Astrocyte of the cerebellum (primary cell): ENCODE results near the gene RAB22A.

ENCODE experiments used
- DNase-seq: peaks from one replicate; pipeline ENCODE4 v3.0.0-alpha.2; 2011; ENCODE audit warnings: low read depth
- H3K4me3 ChIP-seq: 2 replicates; pipeline ENCODE4 v1.5.1; 2011; ENCODE audit warnings: mild to moderate bottlenecking, low read depth, low read length, moderate library complexity
- CTCF ChIP-seq: IDR thresholded peaks from 2 replicates; pipeline ENCODE4 v1.5.1; 2012; ENCODE audit warnings: low read length, low read depth, moderate library complexity, mild to moderate bottlenecking; ENCODE audit errors: missing control alignments
- in situ Hi-C: cut with HindIII; loops from 2 replicates; pipeline ENCODE4 v1.10.0; 2017; ENCODE audit warnings: low sequenced_read_pairs

RAB22A gene

GRCh38 chr20:58287638-58288037 is 21.9 kb upstream of the RAB22A start:
- in situ Hi-C loops = no loop called here
- TF ChIP-seq CTCF = no peak
- no peak overlapping the region for H3K4me3 ChIP-seq

DNA sequence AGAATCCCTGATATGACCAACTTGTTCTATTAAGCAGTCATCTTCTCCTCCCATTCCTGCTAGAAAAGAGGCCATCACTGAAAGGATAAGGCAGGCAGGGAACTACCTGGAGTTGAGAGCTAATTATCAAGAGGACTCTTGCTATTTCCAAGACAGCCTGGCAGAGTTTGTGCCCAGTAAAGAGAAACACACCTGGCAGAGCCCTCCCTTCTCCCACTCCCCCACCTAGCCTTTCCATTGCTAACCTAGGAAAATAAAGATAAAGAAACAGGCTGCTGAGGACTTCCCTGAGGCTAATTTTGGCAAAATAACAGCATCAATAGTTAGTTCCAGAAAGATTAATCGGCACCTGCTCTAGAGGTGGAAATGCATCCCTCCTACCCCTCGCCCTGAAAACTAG is 20.4 kb upstream of the RAB22A start:
- DNase-seq = no peak
- TF ChIP-seq CTCF = no peak
- in situ Hi-C loops = no loop called here
- no peak overlapping the region for H3K4me3 ChIP-seq

More at GRCh38 chr20:58287638-58288037, 21.9 kb upstream of the RAB22A start:
- no peak for DNase-seq

- DNase-seq = no peak
- H3K4me3 ChIP-seq = no peak overlapping the region
- in situ Hi-C loops = no loop called here
- no peak for TF ChIP-seq CTCF
Measured at GRCh38 chr20:58293453-58293852, 16.1 kb upstream of the RAB22A start.

- no peak overlapping the region for H3K4me3 ChIP-seq
- no peak for TF ChIP-seq CTCF
- no peak for DNase-seq
- in situ Hi-C loops = no loop called here
Measured at GRCh38 chr20:58294497-58295455, 14.7 kb upstream of the RAB22A start.

DNA sequence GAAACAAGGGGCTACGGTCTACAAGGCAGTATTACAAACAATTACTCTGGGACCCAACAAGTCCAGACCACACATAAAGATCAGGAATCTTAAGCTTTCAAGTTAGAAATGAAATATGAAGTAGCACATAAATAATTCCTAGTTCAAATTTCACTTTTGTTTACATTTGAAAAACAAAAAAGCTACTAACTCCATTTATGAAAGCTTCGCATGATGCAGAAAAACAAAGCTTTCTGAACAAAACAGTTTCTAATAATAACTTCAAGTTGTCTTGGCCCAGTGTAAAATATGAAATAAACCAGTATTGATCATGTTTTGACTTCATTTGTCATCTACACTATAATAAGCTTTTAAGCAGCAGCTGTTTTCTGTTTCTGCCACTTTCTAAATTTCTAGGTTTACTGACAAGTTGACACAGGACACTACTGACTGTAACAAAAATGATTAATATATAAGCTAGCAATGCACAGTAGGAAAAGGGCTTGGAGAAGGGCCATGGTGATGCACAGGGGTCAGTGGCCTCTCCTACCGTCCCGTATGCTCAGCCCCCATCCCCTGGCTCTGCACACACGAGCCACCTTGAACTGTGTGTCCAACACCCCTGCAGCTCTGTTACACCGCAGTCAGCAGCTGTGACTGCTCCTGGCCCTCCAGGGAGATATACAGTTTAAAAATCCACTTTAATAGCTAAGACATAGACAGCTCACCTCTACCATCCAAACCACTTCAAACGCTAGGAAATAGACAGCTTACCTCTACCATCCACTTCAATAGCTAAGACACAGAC is 13.3 kb upstream of the RAB22A start:
- TF ChIP-seq CTCF = no peak
- DNase-seq = no peak
- no peak overlapping the region for H3K4me3 ChIP-seq
- in situ Hi-C loops = no loop called here

DNA sequence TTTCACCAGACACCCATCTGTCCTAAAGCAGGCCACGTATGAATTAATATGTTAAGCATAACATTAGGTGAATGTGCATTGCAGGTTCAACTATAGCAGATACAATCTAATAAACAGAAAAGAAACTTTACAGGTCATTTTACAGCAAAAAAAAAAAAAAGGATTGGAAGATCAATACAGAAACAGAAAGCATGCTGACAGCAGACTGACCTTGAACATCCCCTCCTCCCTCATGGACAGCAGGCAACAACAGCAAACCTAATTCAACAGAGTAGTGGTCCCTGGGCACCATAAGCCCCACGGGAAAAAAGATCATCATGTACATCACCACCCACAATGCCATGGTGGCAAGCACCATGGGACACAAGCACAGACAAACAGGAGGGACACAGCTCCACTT is 12.1 kb upstream of the RAB22A start:
- in situ Hi-C loops = no loop called here
- no peak for TF ChIP-seq CTCF
- DNase-seq = no peak
- H3K4me3 ChIP-seq = no peak overlapping the region
